KMS-11 (cell line): Measurements from ENCODE around the gene RAB40A.

Experiments used
- H2AFZ ChIP-seq: fragments of 200-600 bp; sonication (generic); 2 replicates; pipeline ENCODE4 v1.6.1; 2016; ENCODE audit warnings: antibody characterized with exemption, mixed run types, low read depth
- H3K27ac ChIP-seq: fragments of 200-600 bp; sonication (generic); 2 replicates; pipeline ENCODE4 v1.6.1; 2016; ENCODE audit warnings: mild to moderate bottlenecking, mixed run types
- H3K27me3 ChIP-seq: fragments of 200-600 bp; sonication (generic); 2 replicates; pipeline ENCODE4 v1.6.1; 2017; ENCODE audit warnings: mild to moderate bottlenecking, low read depth, mixed run types, moderate library complexity; ENCODE audit not compliant: insufficient read depth
- H3K36me3 ChIP-seq: fragments of 200-600 bp; sonication (generic); 2 replicates; pipeline ENCODE4 v1.6.1; 2017; ENCODE audit warnings: mild to moderate bottlenecking, mixed run types; ENCODE audit not compliant: insufficient read depth
- H3K4me1 ChIP-seq: fragments of 200-600 bp; sonication (generic); 2 replicates; pipeline ENCODE4 v1.6.1; 2016; ENCODE audit warnings: mild to moderate bottlenecking, low read depth, mixed run types; ENCODE audit not compliant: poor library complexity, severe bottlenecking
- H3K4me2 ChIP-seq: fragments of 200-600 bp; sonication (generic); 2 replicates; pipeline ENCODE4 v1.7.0; 2016; ENCODE audit warnings: mild to moderate bottlenecking, mixed run types
- H3K4me3 ChIP-seq: fragments of 200-600 bp; sonication (generic); IDR thresholded peaks from 2 replicates; pipeline ENCODE4 v1.6.1; 2017; ENCODE audit warnings: low read depth, low read length, mixed read lengths; ENCODE audit not compliant: insufficient read depth
- H3K79me2 ChIP-seq: fragments of 200-600 bp; sonication (generic); 2 replicates; pipeline ENCODE4 v1.6.1; 2016; ENCODE audit warnings: low read depth, mixed run types; ENCODE audit not compliant: insufficient read depth
- H3K9ac ChIP-seq: fragments of 200-600 bp; sonication (generic); 2 replicates; pipeline ENCODE4 v1.6.1; 2016; ENCODE audit warnings: mild to moderate bottlenecking, mixed run types
- H4K20me1 ChIP-seq: fragments of 200-600 bp; sonication (generic); 2 replicates; pipeline ENCODE4 v1.6.1; 2016; ENCODE audit warnings: mild to moderate bottlenecking, mixed run types; ENCODE audit not compliant: insufficient read depth
- TF ChIP-seq, protein P1 (sequence below): fragments of 200-600 bp; sonication (generic); conservative IDR thresholded peaks from 2 replicates; pipeline ENCODE4 v1.6.1; 2017; ENCODE audit warnings: low read depth, mild to moderate bottlenecking, antibody characterized with exemption, low read length, moderate library complexity, mixed read lengths

Gene RAB40A

DNA sequence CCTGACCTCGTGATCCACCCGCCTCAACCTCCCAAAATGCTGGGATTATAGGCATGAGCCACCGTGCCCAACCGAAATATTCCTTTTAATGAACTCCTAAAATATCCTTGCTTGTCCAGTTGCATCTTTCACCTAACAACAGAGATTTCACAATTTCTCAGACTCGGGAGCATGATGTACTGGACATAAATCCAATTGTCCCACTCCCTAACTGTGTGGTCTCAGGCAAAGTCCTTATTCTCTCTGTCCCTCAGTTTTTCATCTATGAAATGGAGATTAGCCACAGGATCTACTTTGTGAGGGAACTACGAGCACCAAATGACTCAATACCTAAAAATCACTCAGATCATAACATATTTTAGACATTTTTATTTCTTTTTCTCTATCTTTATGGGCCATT is 9.3 kb downstream of the RAB40A start:
- Histone ChIP-seq H3K79me2 (no peaks in the 10 kb centered on the region), H3K9ac (no peak overlapping the region), H3K4me1 (no peaks in the 10 kb centered on the region), H4K20me1 (no peaks in the 10 kb centered on the region), H3K27ac (no peak overlapping the region), H3K36me3 (no peaks in the 10 kb centered on the region), H2AFZ (no peak overlapping the region), H3K4me3 (no peak overlapping the region), H3K27me3 (no peaks in the 10 kb centered on the region), H3K4me2 (no peak overlapping the region)
- TF ChIP-seq, protein P1, sequence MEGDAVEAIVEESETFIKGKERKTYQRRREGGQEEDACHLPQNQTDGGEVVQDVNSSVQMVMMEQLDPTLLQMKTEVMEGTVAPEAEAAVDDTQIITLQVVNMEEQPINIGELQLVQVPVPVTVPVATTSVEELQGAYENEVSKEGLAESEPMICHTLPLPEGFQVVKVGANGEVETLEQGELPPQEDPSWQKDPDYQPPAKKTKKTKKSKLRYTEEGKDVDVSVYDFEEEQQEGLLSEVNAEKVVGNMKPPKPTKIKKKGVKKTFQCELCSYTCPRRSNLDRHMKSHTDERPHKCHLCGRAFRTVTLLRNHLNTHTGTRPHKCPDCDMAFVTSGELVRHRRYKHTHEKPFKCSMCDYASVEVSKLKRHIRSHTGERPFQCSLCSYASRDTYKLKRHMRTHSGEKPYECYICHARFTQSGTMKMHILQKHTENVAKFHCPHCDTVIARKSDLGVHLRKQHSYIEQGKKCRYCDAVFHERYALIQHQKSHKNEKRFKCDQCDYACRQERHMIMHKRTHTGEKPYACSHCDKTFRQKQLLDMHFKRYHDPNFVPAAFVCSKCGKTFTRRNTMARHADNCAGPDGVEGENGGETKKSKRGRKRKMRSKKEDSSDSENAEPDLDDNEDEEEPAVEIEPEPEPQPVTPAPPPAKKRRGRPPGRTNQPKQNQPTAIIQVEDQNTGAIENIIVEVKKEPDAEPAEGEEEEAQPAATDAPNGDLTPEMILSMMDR: no peak

DNA sequence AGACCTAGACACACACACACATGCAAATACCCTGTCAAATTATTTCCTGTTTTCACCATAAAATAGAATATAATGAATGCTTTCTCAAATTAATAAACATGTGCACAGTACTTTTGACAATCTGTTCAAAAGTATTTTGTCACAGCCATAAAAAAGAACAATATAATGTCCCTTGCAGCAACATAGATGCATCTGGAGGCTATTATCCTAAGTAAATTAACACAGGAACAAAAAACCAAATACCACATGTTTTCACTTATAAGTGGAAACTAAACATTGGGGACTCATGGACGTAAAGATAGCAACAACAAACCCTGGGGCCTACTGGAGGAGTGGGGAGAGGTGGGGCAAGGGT is 15.5 kb downstream of the RAB40A start:
- H2AFZ ChIP-seq: no peak overlapping the region
- H4K20me1 ChIP-seq: no peaks in the 10 kb centered on the region
- H3K9ac ChIP-seq: no peak overlapping the region
- H3K27me3 ChIP-seq: no peaks in the 10 kb centered on the region
- H3K79me2 ChIP-seq: no peaks in the 10 kb centered on the region
- TF ChIP-seq, protein P1: no peak
- no peaks in the 10 kb centered on the region for H3K36me3 ChIP-seq
- no peak overlapping the region for H3K4me3 ChIP-seq
- H3K27ac ChIP-seq: no peak overlapping the region
- H3K4me2 ChIP-seq: no peak overlapping the region
- H3K4me1 ChIP-seq: no peaks in the 10 kb centered on the region

DNA sequence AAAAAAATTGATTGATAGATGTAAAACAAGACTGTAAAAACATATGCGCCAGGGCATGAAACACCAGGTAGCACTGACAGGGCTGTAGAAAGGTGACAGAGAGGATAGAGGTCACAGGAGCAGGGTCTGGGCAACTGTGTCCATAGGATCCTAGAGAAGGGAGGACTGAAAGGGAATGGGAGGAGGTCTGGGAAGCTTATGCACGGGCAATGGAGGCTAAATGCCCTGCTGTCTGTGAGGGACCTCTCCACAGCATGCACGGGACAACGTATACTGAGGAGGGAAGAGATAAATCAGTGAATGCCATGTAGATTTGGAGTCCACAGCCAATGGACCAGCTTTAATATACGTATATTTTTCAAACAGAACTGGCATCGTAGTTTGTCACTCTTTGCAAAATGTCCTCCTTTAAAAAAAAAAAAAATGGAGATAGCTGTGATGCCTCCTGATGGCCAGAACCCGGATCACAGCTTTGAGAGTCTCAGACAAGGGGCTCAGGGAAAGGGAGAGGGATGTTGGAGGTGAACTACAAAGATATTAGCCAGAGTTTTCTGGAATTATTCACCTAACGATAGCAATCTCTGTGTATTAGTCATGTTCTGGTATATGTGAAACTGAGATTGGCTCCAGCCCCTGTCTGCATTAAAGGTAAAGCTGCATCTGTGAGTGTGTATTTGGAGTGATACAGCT is 16.0 kb downstream of the RAB40A start:
- no peak overlapping the region for H3K4me3 ChIP-seq
- no peak overlapping the region for H2AFZ ChIP-seq
- no peaks in the 10 kb centered on the region for H3K4me1 ChIP-seq
- H3K4me2 ChIP-seq: no peak overlapping the region
- H3K9ac ChIP-seq: no peak overlapping the region
- no peaks in the 10 kb centered on the region for H4K20me1 ChIP-seq
- H3K36me3 ChIP-seq: no peaks in the 10 kb centered on the region
- TF ChIP-seq, protein P1: no peak
- H3K79me2 ChIP-seq: no peaks in the 10 kb centered on the region
- H3K27ac ChIP-seq: no peak overlapping the region
- no peaks in the 10 kb centered on the region for H3K27me3 ChIP-seq

DNA sequence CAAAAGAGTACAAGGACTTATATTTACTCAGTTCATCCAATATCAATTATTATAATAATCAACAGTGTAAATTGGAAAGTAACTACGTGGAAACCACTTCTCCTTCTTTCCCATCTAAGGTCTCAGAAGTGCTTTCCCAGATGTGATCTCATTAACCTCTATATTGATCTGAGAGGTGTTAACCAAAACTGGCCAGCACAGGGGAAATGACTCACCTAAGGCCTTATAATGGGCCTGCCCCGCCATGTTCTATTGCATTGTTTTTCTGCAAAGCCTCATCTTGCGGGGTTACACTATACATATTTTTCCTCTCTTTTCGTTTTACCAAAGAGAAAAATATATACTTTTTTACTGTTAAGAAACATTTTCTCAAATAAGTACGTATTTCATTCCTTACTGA is 20.5 kb downstream of the RAB40A start:
- TF ChIP-seq, protein P1: no peak
- no peaks in the 10 kb centered on the region for H3K36me3 ChIP-seq
- no peak overlapping the region for H3K27ac ChIP-seq
- no peak overlapping the region for H3K9ac ChIP-seq
- H3K4me1 ChIP-seq: no peaks in the 10 kb centered on the region
- H2AFZ ChIP-seq: no peak overlapping the region
- H4K20me1 ChIP-seq: no peaks in the 10 kb centered on the region
- no peak overlapping the region for H3K4me3 ChIP-seq
- no peaks in the 10 kb centered on the region for H3K27me3 ChIP-seq
- no peak overlapping the region for H3K4me2 ChIP-seq
- no peaks in the 10 kb centered on the region for H3K79me2 ChIP-seq
